GM15510 (cell line): ENCODE measurements around the gene TP63.

ENCODE experiments used
- POLR2A ChIP-seq: IDR thresholded peaks from 3 replicates; pipeline ENCODE4 v1.6.1; 2011; ENCODE audit warnings: borderline replicate concordance; ENCODE audit not compliant: insufficient read length; ENCODE audit errors: extremely low read depth

TP63 gene

GRCh38 chr3:189728915-189729314 is 97.7 kb downstream of the TP63 start:
- TF ChIP-seq POLR2A: no peak

- TF ChIP-seq POLR2A: no peak
These were observed 102.9 kb downstream of the TP63 start for GRCh38 chr3:189734061-189734460.

- no peak for TF ChIP-seq POLR2A
These were observed 104.7 kb downstream of the TP63 start for GRCh38 chr3:189735913-189736312.

GRCh38 chr3:189737071-189737470 is 105.9 kb downstream of the TP63 start:
- TF ChIP-seq POLR2A: no peak

GRCh38 chr3:189737619-189738018 is 106.4 kb downstream of the TP63 start:
- TF ChIP-seq POLR2A: no peak

GRCh38 chr3:189739378-189739777 is 108.2 kb downstream of the TP63 start:
- TF ChIP-seq POLR2A: no peak

GRCh38 chr3:189740156-189740555 is 109.0 kb downstream of the TP63 start:
- no peak for TF ChIP-seq POLR2A

GRCh38 chr3:189744235-189744634 is 113.0 kb downstream of the TP63 start:
- TF ChIP-seq POLR2A: no peak

GRCh38 chr3:189745622-189746021 is 114.4 kb downstream of the TP63 start:
- no peak for TF ChIP-seq POLR2A

GRCh38 chr3:189748046-189748445 is 116.9 kb downstream of the TP63 start:
- no peak for TF ChIP-seq POLR2A

- TF ChIP-seq POLR2A: no peak
These were observed 123.2 kb downstream of the TP63 start for GRCh38 chr3:189754356-189754755.

- TF ChIP-seq POLR2A: no peak
These were observed 125.4 kb downstream of the TP63 start for GRCh38 chr3:189756582-189757078.

- TF ChIP-seq POLR2A: no peak
These were observed 127.0 kb downstream of the TP63 start for GRCh38 chr3:189758186-189758585.

- TF ChIP-seq POLR2A: no peak
These were observed 135.2 kb downstream of the TP63 start for GRCh38 chr3:189766416-189766815.

GRCh38 chr3:189771842-189772450 is 140.8 kb downstream of the TP63 start:
- no peak for TF ChIP-seq POLR2A

GRCh38 chr3:189772584-189772983 is 141.4 kb downstream of the TP63 start:
- TF ChIP-seq POLR2A: no peak

GRCh38 chr3:189773056-189773455 is 141.9 kb downstream of the TP63 start:
- TF ChIP-seq POLR2A: no peak
